HG03159 (cell line): Measurements from ENCODE around the gene UBE2E3.
A peak's percentile ranks its signal among the peaks of the same experiment; 100 is the strongest.

Experiments used
- ATAC-seq: cut with Tn5 transposase; IDR thresholded peaks from one replicate; pipeline ENCODE4 v1.9.1; 2021; ENCODE audit warnings: mild to moderate bottlenecking, moderate library complexity; ENCODE audit not compliant: unreplicated experiment

Gene UBE2E3

GRCh38 chr2:180980106-180980942 is at the start of gene UBE2E3:
UBE2E3 (plus strand) TSS chr2:180980605; CDS start chr2:180982043, 1,438 bp downstream.
- peak; percentile 73 for ATAC-seq

GRCh38 chr2:180931841-180932240 is 48.6 kb upstream of the UBE2E3 start:
- ATAC-seq: no peak

GRCh38 chr2:180933332-180933731 is 47.1 kb upstream of the UBE2E3 start:
- peak; percentile 66 for ATAC-seq

GRCh38 chr2:180934911-180935310 is 45.5 kb upstream of the UBE2E3 start:
- no peak for ATAC-seq

GRCh38 chr2:180937480-180937879 is 42.9 kb upstream of the UBE2E3 start:
- ATAC-seq: peak; percentile 90

GRCh38 chr2:180938451-180938850 is 42.0 kb upstream of the UBE2E3 start:
- no peak for ATAC-seq

- ATAC-seq: no peak
Measured at GRCh38 chr2:180943275-180943674, 37.1 kb upstream of the UBE2E3 start.

GRCh38 chr2:180944372-180944771 is 36.0 kb upstream of the UBE2E3 start:
- no peak for ATAC-seq

GRCh38 chr2:180947208-180947689 is 33.2 kb upstream of the UBE2E3 start:
- no peak for ATAC-seq

GRCh38 chr2:180949896-180950295 is 30.5 kb upstream of the UBE2E3 start:
- no peak for ATAC-seq

GRCh38 chr2:180952082-180952481 is 28.3 kb upstream of the UBE2E3 start:
- no peak for ATAC-seq

- no peak for ATAC-seq
Measured at GRCh38 chr2:180952731-180953336, 27.6 kb upstream of the UBE2E3 start.

GRCh38 chr2:180953550-180953949 is 26.9 kb upstream of the UBE2E3 start:
- no peak for ATAC-seq

GRCh38 chr2:180955101-180955500 is 25.3 kb upstream of the UBE2E3 start:
- no peak for ATAC-seq

- no peak for ATAC-seq
Measured at GRCh38 chr2:180959787-180960186, 20.6 kb upstream of the UBE2E3 start.

GRCh38 chr2:180960982-180961381 is 19.4 kb upstream of the UBE2E3 start:
- no peak for ATAC-seq

- no peak for ATAC-seq
Measured at GRCh38 chr2:180962727-180963314, 17.6 kb upstream of the UBE2E3 start.

- no peak for ATAC-seq
Measured at GRCh38 chr2:180966378-180966777, 14.0 kb upstream of the UBE2E3 start.

- no peak for ATAC-seq
Measured at GRCh38 chr2:180969124-180969523, 11.3 kb upstream of the UBE2E3 start.

GRCh38 chr2:180970016-180970415 is 10.4 kb upstream of the UBE2E3 start:
- ATAC-seq: no peak

GRCh38 chr2:180971811-180972210 is 8.6 kb upstream of the UBE2E3 start:
- no peak for ATAC-seq

- ATAC-seq: no peak
Measured at GRCh38 chr2:180975585-180975984, 4.8 kb upstream of the UBE2E3 start.
